Measurements from ENCODE around the gene EHD1. TPM values are rescaled to one million over a fixed set of nuclear protein-coding genes. Genes with fewer than 3 reads are reported as not detected.

The EHD1 gene
- total and polyA plus RNA-seq, 9 of the 15 experiments (the other 6 are each of a cell fraction or from before 2014, with no cell fraction given): 0.46 to 65.0 (median 16.4) TPM

DNA sequence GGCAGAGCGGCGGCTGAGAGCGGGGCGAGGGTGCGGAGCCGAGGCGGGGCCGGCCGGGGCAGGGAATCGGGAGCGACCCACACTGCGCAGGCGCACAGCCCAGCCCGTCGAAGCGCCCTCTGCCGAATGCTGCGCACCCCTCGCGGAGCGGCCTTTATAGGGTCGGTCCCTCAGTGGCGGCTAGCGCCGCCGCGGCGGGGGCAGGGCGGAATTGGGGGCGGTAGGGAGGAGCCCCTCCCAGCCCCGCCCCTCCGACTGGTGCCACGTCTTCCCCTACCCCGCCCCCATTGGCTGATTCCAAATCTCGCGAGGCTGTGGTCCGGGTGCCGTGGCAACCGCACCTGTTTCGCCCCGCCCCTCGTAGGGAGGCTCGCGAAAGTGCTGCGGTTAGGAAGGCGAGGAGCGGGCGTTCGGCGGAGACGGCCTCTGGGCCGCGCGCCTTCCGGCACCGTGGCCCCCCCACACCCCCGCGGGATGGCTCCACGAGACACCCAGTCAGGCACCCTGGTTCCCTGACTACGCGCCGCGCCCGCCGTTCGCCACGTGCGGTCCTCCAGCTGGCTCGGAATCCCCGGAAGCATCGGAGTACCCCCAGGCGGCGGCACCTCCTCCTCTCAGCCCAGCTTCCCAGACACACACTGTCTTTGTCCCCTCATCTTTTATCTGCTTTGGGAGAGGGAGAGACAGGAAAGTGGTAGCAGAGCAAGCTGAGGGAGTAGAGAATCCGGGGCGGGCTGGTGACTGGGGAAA is at the start of gene EHD1 (continued):
- TF ChIP-seq, protein P1, sequence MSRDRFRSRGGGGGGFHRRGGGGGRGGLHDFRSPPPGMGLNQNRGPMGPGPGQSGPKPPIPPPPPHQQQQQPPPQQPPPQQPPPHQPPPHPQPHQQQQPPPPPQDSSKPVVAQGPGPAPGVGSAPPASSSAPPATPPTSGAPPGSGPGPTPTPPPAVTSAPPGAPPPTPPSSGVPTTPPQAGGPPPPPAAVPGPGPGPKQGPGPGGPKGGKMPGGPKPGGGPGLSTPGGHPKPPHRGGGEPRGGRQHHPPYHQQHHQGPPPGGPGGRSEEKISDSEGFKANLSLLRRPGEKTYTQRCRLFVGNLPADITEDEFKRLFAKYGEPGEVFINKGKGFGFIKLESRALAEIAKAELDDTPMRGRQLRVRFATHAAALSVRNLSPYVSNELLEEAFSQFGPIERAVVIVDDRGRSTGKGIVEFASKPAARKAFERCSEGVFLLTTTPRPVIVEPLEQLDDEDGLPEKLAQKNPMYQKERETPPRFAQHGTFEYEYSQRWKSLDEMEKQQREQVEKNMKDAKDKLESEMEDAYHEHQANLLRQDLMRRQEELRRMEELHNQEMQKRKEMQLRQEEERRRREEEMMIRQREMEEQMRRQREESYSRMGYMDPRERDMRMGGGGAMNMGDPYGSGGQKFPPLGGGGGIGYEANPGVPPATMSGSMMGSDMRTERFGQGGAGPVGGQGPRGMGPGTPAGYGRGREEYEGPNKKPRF (IDR thresholded peaks at IDR 0.05; ENCODE audit: low read depth, low read length): no peak

DNA sequence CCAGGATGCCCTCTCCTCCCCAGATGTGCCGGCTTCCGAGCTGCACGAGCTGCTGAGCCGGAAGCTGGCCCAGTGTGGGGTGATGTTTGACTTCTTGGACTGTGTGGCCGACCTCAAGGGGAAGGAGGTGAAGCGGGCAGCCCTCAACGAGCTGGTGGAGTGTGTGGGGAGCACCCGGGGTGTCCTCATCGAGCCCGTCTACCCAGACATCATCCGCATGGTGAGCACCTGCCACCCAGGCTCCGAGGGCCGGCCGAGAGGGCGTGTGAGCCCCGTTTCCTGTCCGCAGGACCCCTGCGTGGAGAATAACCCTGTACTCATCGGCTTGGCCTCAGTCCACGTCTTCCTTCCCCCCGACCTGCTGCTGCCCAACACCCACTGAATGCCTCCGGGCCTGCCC is 48.3 kb upstream of the EHD1 start:
- no peak overlapping the region for H2AFZ ChIP-seq (ENCODE audit: low read depth, low read length)
- in situ Hi-C loops (cut with MboI): no loop called here
- ChIA-PET POLR2A (interaction anchor here (2.0 kb wide), 1 partner anchor 9 kb away, joined by 8 read pairs; the partner anchor contains the start of gene GPHA2), CTCF (ENCODE audit: low intra/inter-chr PET ratio) (no interaction called here)
- H3K4me3 ChIP-seq: no peak overlapping the region
- ATAC-seq (no peak), FAIRE-seq (no peak), DNase-seq (ENCODE audit: extremely low read depth in 1 of 4, low spot score in 3 of 4) (no peak)
- peaks cover 4% of the 10 kb centered on the region; the same call in 1 of the 3 replicates for H3K36me3 ChIP-seq (ENCODE audit: control insufficient read depth, insufficient read depth, low read length)
- H3K27ac ChIP-seq (ENCODE audit: extremely low read depth, low read depth, low read length): no peak overlapping the region
- peaks cover 11 to 41% of the 10 kb centered on the region in 2 experiments; a peak in 4 of 5 replicates for H3K4me1 ChIP-seq (replicated peaks in 1 of 2; ENCODE audit: control insufficient read depth in 2 of 2, insufficient read depth in 2 of 2, low read length in 2 of 2)
- BruUV-seq (replicated peaks): no TSS peak
- TF ChIP-seq ZNF830 (CRISPR knock-in tag; IDR thresholded peaks at IDR 0.05) (no peak), RBFOX2 (IDR thresholded peaks at IDR 0.05; ENCODE audit: low read depth, low read length) (0 out of 2 replicates have a peak, but pooled peaks have one; percentile 21)
- H3K27me3 ChIP-seq (ENCODE audit: control insufficient read depth in 2 of 2, insufficient read depth in 2 of 2, low read length in 2 of 2): no peaks in the 10 kb centered on the region
- no peaks in the 10 kb centered on the region for H4K20me1 ChIP-seq (replicated peaks; ENCODE audit: control insufficient read depth, insufficient read depth, low read length)
- H3K9me1 ChIP-seq (ENCODE audit: control insufficient read depth, insufficient read depth, low read length): no peaks in the 10 kb centered on the region
- H3K4me2 ChIP-seq (ENCODE audit: insufficient read depth, low read length): no peak overlapping the region
- intact Hi-C loops (cut with micrococcal nuclease): no loop called here
- no peaks in the 10 kb centered on the region for H3K79me2 ChIP-seq (ENCODE audit: control insufficient read depth, insufficient read depth, low read length)
- no peaks in the 10 kb centered on the region for H3K9me3 ChIP-seq (replicated peaks; ENCODE audit: control insufficient read depth, insufficient read depth, low read depth, low read length)
- WGBS (ENCODE audit: insufficient coverage, low coverage, missing lambda C conversion rate): 77% methylated on average over 17 of the region's 22 CpGs
- H3K9ac ChIP-seq (ENCODE audit: insufficient read depth in 1 of 2, low read depth in 2 of 2, low read length in 2 of 2): peak overlapping the region in 1 of 2 experiments; percentile 54; a peak in 1 of 4 replicates

All from K562 (cell line).